Measurements from ENCODE around the gene RSPH10B2. TPM values are rescaled to one million over a fixed set of nuclear protein-coding genes. Genes with fewer than 3 reads are reported as not detected.

The RSPH10B2 gene
- total and polyA plus RNA-seq, 2 of the 8 experiments (the other 6 are each of a cell fraction or from before 2014, with no cell fraction given), result 0.14 to 0.35 TPM

DNA sequence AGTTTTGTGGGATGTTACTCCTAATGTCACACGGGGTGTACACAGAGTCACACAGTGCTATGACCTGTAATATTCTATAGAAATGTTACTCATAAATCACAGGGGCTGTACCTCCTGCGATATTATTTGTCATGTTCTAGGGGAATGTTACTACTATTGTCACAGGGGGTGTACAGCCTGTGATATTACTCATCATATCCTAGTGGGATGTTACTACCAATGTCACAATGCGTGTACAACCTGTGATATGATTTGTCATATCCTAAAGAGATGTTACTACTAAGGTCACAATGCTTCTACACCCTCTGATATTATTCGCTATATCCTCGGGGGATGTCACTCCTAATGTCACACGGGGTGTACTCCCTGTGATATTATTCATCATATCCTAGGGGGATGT lies 79.7 kb downstream of the RSPH10B2 start (continued):
- no peak for TF ChIP-seq CHD7 (IDR thresholded peaks at IDR 0.05; ENCODE audit: insufficient replicate concordance, low read length)
- TF ChIP-seq PHF8 (conservative IDR thresholded peaks at IDR 0.05; ENCODE audit: low read depth, low read length), result no peak
- no peak for TF ChIP-seq HDAC2 (IDR thresholded peaks at IDR 0.05; ENCODE audit: borderline replicate concordance in 1 of 2, low read depth in 2 of 2, low read length in 2 of 2)
- TF ChIP-seq, protein P1, sequence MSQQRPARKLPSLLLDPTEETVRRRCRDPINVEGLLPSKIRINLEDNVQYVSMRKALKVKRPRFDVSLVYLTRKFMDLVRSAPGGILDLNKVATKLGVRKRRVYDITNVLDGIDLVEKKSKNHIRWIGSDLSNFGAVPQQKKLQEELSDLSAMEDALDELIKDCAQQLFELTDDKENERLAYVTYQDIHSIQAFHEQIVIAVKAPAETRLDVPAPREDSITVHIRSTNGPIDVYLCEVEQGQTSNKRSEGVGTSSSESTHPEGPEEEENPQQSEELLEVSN (IDR thresholded peaks at IDR 0.05), result no peak

Data from H1 (cell line).